ENCODE results near the gene RNF222. TPM values are rescaled to one million over a fixed set of nuclear protein-coding genes. Genes with fewer than 3 reads are reported as not detected.

The RNF222 gene
- polyA plus RNA-seq, 1 of the 3 experiments (the other 2 are of a cell fraction) = not detected

GRCh38 chr17:8392274-8392673 is 5.4 kb downstream of the RNF222 start:
- H3K4me2 ChIP-seq = no peak overlapping the region
- no peak overlapping the region for H3K9ac ChIP-seq
- H3K4me3 ChIP-seq (ENCODE audit: low read depth in 2 of 2, low read length in 1 of 2) = no peak overlapping the region
- H3K79me2 ChIP-seq (ENCODE audit: insufficient read depth) = no peaks in the 10 kb centered on the region
- peaks cover 3% of the 10 kb centered on the region for H3F3A ChIP-seq (replicated peaks; ENCODE audit: insufficient read depth)
- no peak for TF ChIP-seq FOSL2 (IDR thresholded peaks at IDR 0.05; ENCODE audit: borderline replicate concordance, low read depth)
- TF ChIP-seq ELF1 (IDR thresholded peaks at IDR 0.05) = no peak
- TF ChIP-seq NRF1 (IDR thresholded peaks at IDR 0.05; ENCODE audit: low read depth, low read length) = no peak
- TF ChIP-seq TEAD4 (IDR thresholded peaks at IDR 0.05; ENCODE audit: borderline replicate concordance, insufficient read depth) = no peak
- TF ChIP-seq FOXJ3 (CRISPR knock-in tag; IDR thresholded peaks at IDR 0.05) = no peak
- no peak for TF ChIP-seq SIN3A (IDR thresholded peaks at IDR 0.05; ENCODE audit: borderline replicate concordance, low read depth, low read length)
- TF ChIP-seq MEF2A (IDR thresholded peaks at IDR 0.05; ENCODE audit: borderline replicate concordance, low read depth) = no peak
- no peak for TF ChIP-seq EP300 (IDR thresholded peaks at IDR 0.05; ENCODE audit: borderline replicate concordance in 1 of 2, low read depth in 1 of 2, low read length in 1 of 2)
- TF ChIP-seq PBX3 (IDR thresholded peaks at IDR 0.05) = no peak
- TF ChIP-seq TAF1 (IDR thresholded peaks at IDR 0.05; ENCODE audit: borderline replicate concordance, low read depth, low read length) = no peak
- TF ChIP-seq JUND (IDR thresholded peaks at IDR 0.05) = no peak
- no peak for TF ChIP-seq GATA2 (CRISPR knock-in tag; IDR thresholded peaks at IDR 0.05)
- no peak for TF ChIP-seq EZH2phosphoT487 (IDR thresholded peaks at IDR 0.05; ENCODE audit: borderline replicate concordance, low read depth)
- no peak for TF ChIP-seq USF1 (IDR thresholded peaks at IDR 0.05; ENCODE audit: borderline replicate concordance, low read depth)
- TF ChIP-seq RXRA (IDR thresholded peaks at IDR 0.05; ENCODE audit: borderline replicate concordance, low read depth) = no peak
- TF ChIP-seq MAX (IDR thresholded peaks at IDR 0.05; ENCODE audit: low read depth) = no peak
- TF ChIP-seq ZBTB33 (IDR thresholded peaks at IDR 0.05; ENCODE audit: borderline replicate concordance, low read depth) = no peak
- no peak for TF ChIP-seq SMC3 (IDR thresholded peaks at IDR 0.05; ENCODE audit: low read depth, low read length)
- ChIA-PET CTCF (interaction anchor here (0.9 to 2.2 kb wide), 5 partner anchors 9 to 354 kb away, joined by 3 to 14 read pairs (median 5); partner anchors contain the start of gene KRABD2), POLR2A (interaction anchor here (1.0 kb wide), 1 partner anchor 9 kb away, joined by 3 read pairs; no protein-coding TSS in a partner anchor)
- 86% methylated on average over 17 of the region's 18 CpGs for WGBS (ENCODE audit: low lambda C conversion rate)
- no peaks in the 10 kb centered on the region for H4K20me1 ChIP-seq (ENCODE audit: insufficient read depth)
- no peak overlapping the region for H3K27ac ChIP-seq (ENCODE audit: low read depth in 2 of 2, low read length in 1 of 2)
- no peak overlapping the region for H2AFZ ChIP-seq (ENCODE audit: low read depth)
- no peaks in the 10 kb centered on the region; a peak in 1 of 4 replicates for H3K4me1 ChIP-seq (ENCODE audit: control insufficient read depth in 1 of 2, insufficient read depth in 2 of 2, low read depth in 1 of 2, low read length in 1 of 2)
- H3K9me3 ChIP-seq = no peaks in the 10 kb centered on the region
- no peaks in the 10 kb centered on the region for H3K9me2 ChIP-seq
- no peak for DNase-seq
- no peaks in the 10 kb centered on the region for H3K36me3 ChIP-seq (replicated peaks in 1 of 2; ENCODE audit: control insufficient read depth in 1 of 2, insufficient read depth in 2 of 2, low read length in 1 of 2)
- H3K27me3 ChIP-seq (ENCODE audit: insufficient read depth) = peaks cover 16% of the 10 kb centered on the region; the same call in 1 of the 2 replicates

All from SK-N-SH (cell line).